Gastroesophageal sphincter (tissue), 3 donors: ENCODE measurements around the gene CFAP100.

Experiments
- POLR2A ChIP-seq, 2 donors: fragments of 450-650 bp; IDR thresholded peaks; one replicate each; pipeline ENCODE4 v1.6.1; 2017; ENCODE audit warnings: antibody characterized with exemption in 2 of 2, mild to moderate bottlenecking in 2 of 2, moderate library complexity in 1 of 2
- TF ChIP-seq, protein P1 (sequence below), 4 experiments: fragments of 200-600 bp in 2 of 4; fragments of 450-650 bp in 2 of 4; sonication (generic) in 1 of 4; IDR thresholded peaks; one replicate each; pipeline ENCODE4 v1.5.1; 2017 to 2019; ENCODE audit warnings: antibody characterized with exemption in 4 of 4, mild to moderate bottlenecking in 2 of 4, moderate library complexity in 2 of 4

DNA sequence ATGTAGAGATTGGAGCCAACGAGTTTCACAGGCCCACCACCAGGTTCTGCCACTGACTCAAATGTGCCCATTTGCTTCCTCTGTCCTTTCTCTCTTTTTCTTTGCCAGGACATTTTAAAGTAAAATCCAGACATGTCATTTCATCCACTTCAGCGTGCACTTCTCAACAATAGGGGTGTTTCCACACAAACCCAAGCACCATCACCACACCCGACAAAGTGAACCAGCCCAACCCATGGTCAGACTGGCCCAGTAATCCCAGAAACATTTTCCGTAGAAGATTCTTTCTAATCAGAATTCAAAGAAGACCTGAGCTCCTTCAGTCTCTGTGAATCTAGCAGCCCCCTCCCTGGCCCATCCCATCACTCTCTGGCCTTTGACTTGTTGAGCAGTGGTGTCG, 13.4 kb downstream of the CFAP100 start:
- TF ChIP-seq, protein P1, sequence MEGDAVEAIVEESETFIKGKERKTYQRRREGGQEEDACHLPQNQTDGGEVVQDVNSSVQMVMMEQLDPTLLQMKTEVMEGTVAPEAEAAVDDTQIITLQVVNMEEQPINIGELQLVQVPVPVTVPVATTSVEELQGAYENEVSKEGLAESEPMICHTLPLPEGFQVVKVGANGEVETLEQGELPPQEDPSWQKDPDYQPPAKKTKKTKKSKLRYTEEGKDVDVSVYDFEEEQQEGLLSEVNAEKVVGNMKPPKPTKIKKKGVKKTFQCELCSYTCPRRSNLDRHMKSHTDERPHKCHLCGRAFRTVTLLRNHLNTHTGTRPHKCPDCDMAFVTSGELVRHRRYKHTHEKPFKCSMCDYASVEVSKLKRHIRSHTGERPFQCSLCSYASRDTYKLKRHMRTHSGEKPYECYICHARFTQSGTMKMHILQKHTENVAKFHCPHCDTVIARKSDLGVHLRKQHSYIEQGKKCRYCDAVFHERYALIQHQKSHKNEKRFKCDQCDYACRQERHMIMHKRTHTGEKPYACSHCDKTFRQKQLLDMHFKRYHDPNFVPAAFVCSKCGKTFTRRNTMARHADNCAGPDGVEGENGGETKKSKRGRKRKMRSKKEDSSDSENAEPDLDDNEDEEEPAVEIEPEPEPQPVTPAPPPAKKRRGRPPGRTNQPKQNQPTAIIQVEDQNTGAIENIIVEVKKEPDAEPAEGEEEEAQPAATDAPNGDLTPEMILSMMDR (IDR thresholded peaks at IDR 0.05): no peak
- no peak for TF ChIP-seq POLR2A (IDR thresholded peaks at IDR 0.05)
